HEK293 (cell line): ENCODE data around the gene HS6ST3.

Source experiments
- CTCF ChIA-PET: fragments of 350-600 bp; formaldehyde crosslinking; extraction: SDS; loops from one replicate; lab custom pipeline; 2021; ENCODE audit warnings: antibody characterized with exemption; lab: Yijun Ruan, JAX
- POLR2A ChIA-PET: fragments of 300-600 bp; formaldehyde crosslinking; extraction: SDS; loops from one replicate; lab custom pipeline; 2020; ENCODE audit warnings: antibody characterized with exemption, inconsistent platforms; lab: Yijun Ruan, JAX
- H3K27ac ChIP-seq: fragments of 200-500 bp; sonication (Bioruptor generic); 2 replicates; pipeline ENCODE4 v1.5.1; 2014; ENCODE audit warnings: low read depth, low read length, control low read depth, inconsistent platforms; ENCODE audit errors: extremely low read depth
- H3K36me3 ChIP-seq, 2 experiments: fragments of 200-500 bp in 1 of 2; sonication (Bioruptor generic) in 1 of 2; 1 replicate in 1 of 2; 2 replicates in 1 of 2; pipeline ENCODE4 v1.5.1; 2014 to 2017; ENCODE audit warnings: inconsistent platforms in 2 of 2, low read length in 2 of 2; ENCODE audit not compliant: control insufficient read depth in 2 of 2, insufficient read depth in 1 of 2
- H3K4me1 ChIP-seq: fragments of 200-500 bp; sonication (Bioruptor generic); 2 replicates; pipeline ENCODE4 v1.5.1; 2014; ENCODE audit warnings: mild to moderate bottlenecking, low read length, inconsistent platforms; ENCODE audit not compliant: control insufficient read depth, insufficient read depth
- H3K4me3 ChIP-seq: 2 replicates; pipeline ENCODE4 v1.5.1; 2011; ENCODE audit warnings: low read depth, mild to moderate bottlenecking, control low read depth, low read length, moderate library complexity
- H3K9me3 ChIP-seq: fragments of 200-500 bp; sonication (Bioruptor generic); 2 replicates; pipeline ENCODE4 v1.5.1; 2014; ENCODE audit warnings: low read depth, low read length, inconsistent platforms; ENCODE audit not compliant: control insufficient read depth, insufficient read depth
- HOXD13 ChIP-seq: sonication (generic); formaldehyde crosslinking; IDR thresholded peaks from 2 replicates; pipeline ENCODE4 v1.8.0; 2022; ENCODE audit warnings: missing genetic modification reagents, borderline replicate concordance
- ZBTB21 ChIP-seq: fragments of 450-650 bp; formaldehyde crosslinking; IDR thresholded peaks from 2 replicates; pipeline ENCODE4 v1.5.1; 2017; ENCODE audit warnings: missing biosample characterization, missing genetic modification characterization
- ZBTB48 ChIP-seq: fragments of 450-650 bp; formaldehyde crosslinking; IDR thresholded peaks from 2 replicates; pipeline ENCODE4 v1.5.1; 2016; ENCODE audit warnings: missing biosample characterization, missing genetic modification characterization
- ZNF114 ChIP-seq: fragments of 450-650 bp; formaldehyde crosslinking; IDR thresholded peaks from 2 replicates; pipeline ENCODE4 v1.5.0; 2017; ENCODE audit warnings: missing biosample characterization, missing genetic modification characterization
- ZNF169 ChIP-seq: fragments of 450-650 bp; formaldehyde crosslinking; IDR thresholded peaks from 2 replicates; pipeline ENCODE4 v1.5.1; 2016; ENCODE audit warnings: missing biosample characterization, missing genetic modification characterization
- ZNF214 ChIP-seq: fragments of 450-650 bp; formaldehyde crosslinking; IDR thresholded peaks from 2 replicates; pipeline ENCODE4 v1.5.1; 2017; ENCODE audit warnings: missing biosample characterization, mild to moderate bottlenecking, missing genetic modification characterization, borderline replicate concordance
- ZNF26 ChIP-seq: fragments of 450-650 bp; formaldehyde crosslinking; IDR thresholded peaks from 2 replicates; pipeline ENCODE4 v1.5.1; 2016; ENCODE audit warnings: missing biosample characterization, missing genetic modification characterization
- ZNF350 ChIP-seq: fragments of 450-650 bp; formaldehyde crosslinking; IDR thresholded peaks from 2 replicates; pipeline ENCODE4 v1.5.0; 2017; ENCODE audit warnings: missing biosample characterization, mild to moderate bottlenecking, missing genetic modification characterization
- ZNF354C ChIP-seq: fragments of 450-650 bp; formaldehyde crosslinking; IDR thresholded peaks from 2 replicates; pipeline ENCODE4 v1.5.1; 2016; ENCODE audit warnings: missing biosample characterization, missing genetic modification characterization, low read depth, borderline replicate concordance
- ZNF404 ChIP-seq: fragments of 450-650 bp; formaldehyde crosslinking; IDR thresholded peaks from 2 replicates; pipeline ENCODE4 v1.5.1; 2017; ENCODE audit warnings: missing biosample characterization, missing genetic modification characterization
- ZNF488 ChIP-seq: fragments of 450-650 bp; formaldehyde crosslinking; IDR thresholded peaks from 2 replicates; pipeline ENCODE4 v1.5.1; 2016; ENCODE audit warnings: missing biosample characterization, missing genetic modification characterization
- ZNF558 ChIP-seq: fragments of 450-650 bp; formaldehyde crosslinking; IDR thresholded peaks from 2 replicates; pipeline ENCODE4 v1.5.1; 2016; ENCODE audit warnings: missing biosample characterization, missing genetic modification characterization
- ZNF624 ChIP-seq: fragments of 450-650 bp; formaldehyde crosslinking; IDR thresholded peaks from 2 replicates; pipeline ENCODE4 v1.5.1; 2017; ENCODE audit warnings: missing biosample characterization, missing genetic modification characterization
- ZNF626 ChIP-seq: fragments of 450-650 bp; sonication (Bioruptor Pico); formaldehyde crosslinking; IDR thresholded peaks from 2 replicates; pipeline ENCODE4 v1.5.1; 2018; ENCODE audit warnings: missing biosample characterization, missing genetic modification characterization, inconsistent platforms
- ZXDB ChIP-seq: fragments of 450-650 bp; formaldehyde crosslinking; IDR thresholded peaks from 2 replicates; pipeline ENCODE4 v1.5.1; 2016; ENCODE audit warnings: missing biosample characterization, missing genetic modification characterization
- TF ChIP-seq, protein P1 (sequence below): fragments of 450-650 bp; formaldehyde crosslinking; IDR thresholded peaks from 2 replicates; pipeline ENCODE4 v1.5.1; 2016; ENCODE audit warnings: missing biosample characterization, missing genetic modification characterization
- TF ChIP-seq, protein P2 (sequence below): fragments of 450-650 bp; formaldehyde crosslinking; IDR thresholded peaks from 2 replicates; pipeline ENCODE4 v1.5.1; 2016; ENCODE audit warnings: missing biosample characterization, missing genetic modification characterization
- TF ChIP-seq, protein P3 (sequence below): fragments of 450-650 bp; formaldehyde crosslinking; IDR thresholded peaks from 2 replicates; pipeline ENCODE4 v1.5.1; 2016; ENCODE audit warnings: missing biosample characterization, missing genetic modification characterization
- TF ChIP-seq, protein P4 (sequence below): fragments of 450-650 bp; formaldehyde crosslinking; IDR thresholded peaks from 2 replicates; pipeline ENCODE4 v1.5.0; 2017; ENCODE audit warnings: missing biosample characterization, missing genetic modification characterization, borderline replicate concordance

The HS6ST3 gene

GRCh38 chr13:96687191-96687590 is 597.3 kb downstream of the HS6ST3 start (continued):
- TF ChIP-seq, protein P1, sequence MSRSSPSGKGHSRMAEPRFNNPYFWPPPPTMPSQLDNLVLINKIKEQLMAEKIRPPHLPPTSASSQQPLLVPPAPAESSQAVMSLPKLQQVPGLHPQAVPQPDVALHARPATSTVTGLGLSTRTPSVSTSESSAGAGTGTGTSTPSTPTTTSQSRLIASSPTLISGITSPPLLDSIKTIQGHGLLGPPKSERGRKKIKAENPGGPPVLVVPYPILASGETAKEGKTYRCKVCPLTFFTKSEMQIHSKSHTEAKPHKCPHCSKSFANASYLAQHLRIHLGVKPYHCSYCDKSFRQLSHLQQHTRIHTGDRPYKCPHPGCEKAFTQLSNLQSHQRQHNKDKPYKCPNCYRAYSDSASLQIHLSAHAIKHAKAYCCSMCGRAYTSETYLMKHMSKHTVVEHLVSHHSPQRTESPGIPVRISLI (tag by site-specific recombination) = no peak
- no peak for TF ChIP-seq ZNF488 (tag by site-specific recombination)
- TF ChIP-seq, all 188 proteins: peak for 0

GRCh38 chr13:96690998-96691397 is 601.1 kb downstream of the HS6ST3 start:
- ChIA-PET POLR2A (no interaction called here), CTCF (no interaction called here)

More at GRCh38 chr13:96690998-96691397, 601.1 kb downstream of the HS6ST3 start:
- H3K4me3 ChIP-seq = no peak overlapping the region
- TF ChIP-seq ZNF114 (no peak), ZNF626 (tag by site-specific recombination) (no peak), ZNF404 (tag by site-specific recombination) (no peak), ZNF350 (tag by site-specific recombination) (no peak), ZNF26 (no peak), ZNF354C (tag by site-specific recombination) (no peak), ZNF169 (no peak), ZNF558 (tag by site-specific recombination) (no peak), ZNF624 (tag by site-specific recombination) (no peak), ZXDB (no peak), ZBTB48 (tag by site-specific recombination) (no peak), ZNF214 (tag by site-specific recombination) (no peak), HOXD13 (CRISPR knock-in tag) (no peak), ZBTB21 (tag by site-specific recombination) (no peak)
- TF ChIP-seq, protein P2, sequence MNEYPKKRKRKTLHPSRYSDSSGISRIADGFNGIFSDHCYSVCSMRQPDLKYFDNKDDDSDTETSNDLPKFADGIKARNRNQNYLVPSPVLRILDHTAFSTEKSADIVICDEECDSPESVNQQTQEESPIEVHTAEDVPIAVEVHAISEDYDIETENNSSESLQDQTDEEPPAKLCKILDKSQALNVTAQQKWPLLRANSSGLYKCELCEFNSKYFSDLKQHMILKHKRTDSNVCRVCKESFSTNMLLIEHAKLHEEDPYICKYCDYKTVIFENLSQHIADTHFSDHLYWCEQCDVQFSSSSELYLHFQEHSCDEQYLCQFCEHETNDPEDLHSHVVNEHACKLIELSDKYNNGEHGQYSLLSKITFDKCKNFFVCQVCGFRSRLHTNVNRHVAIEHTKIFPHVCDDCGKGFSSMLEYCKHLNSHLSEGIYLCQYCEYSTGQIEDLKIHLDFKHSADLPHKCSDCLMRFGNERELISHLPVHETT (tag by site-specific recombination) = no peak
- TF ChIP-seq, protein P3, sequence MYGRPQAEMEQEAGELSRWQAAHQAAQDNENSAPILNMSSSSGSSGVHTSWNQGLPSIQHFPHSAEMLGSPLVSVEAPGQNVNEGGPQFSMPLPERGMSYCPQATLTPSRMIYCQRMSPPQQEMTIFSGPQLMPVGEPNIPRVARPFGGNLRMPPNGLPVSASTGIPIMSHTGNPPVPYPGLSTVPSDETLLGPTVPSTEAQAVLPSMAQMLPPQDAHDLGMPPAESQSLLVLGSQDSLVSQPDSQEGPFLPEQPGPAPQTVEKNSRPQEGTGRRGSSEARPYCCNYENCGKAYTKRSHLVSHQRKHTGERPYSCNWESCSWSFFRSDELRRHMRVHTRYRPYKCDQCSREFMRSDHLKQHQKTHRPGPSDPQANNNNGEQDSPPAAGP = no peak
- TF ChIP-seq, protein P4, sequence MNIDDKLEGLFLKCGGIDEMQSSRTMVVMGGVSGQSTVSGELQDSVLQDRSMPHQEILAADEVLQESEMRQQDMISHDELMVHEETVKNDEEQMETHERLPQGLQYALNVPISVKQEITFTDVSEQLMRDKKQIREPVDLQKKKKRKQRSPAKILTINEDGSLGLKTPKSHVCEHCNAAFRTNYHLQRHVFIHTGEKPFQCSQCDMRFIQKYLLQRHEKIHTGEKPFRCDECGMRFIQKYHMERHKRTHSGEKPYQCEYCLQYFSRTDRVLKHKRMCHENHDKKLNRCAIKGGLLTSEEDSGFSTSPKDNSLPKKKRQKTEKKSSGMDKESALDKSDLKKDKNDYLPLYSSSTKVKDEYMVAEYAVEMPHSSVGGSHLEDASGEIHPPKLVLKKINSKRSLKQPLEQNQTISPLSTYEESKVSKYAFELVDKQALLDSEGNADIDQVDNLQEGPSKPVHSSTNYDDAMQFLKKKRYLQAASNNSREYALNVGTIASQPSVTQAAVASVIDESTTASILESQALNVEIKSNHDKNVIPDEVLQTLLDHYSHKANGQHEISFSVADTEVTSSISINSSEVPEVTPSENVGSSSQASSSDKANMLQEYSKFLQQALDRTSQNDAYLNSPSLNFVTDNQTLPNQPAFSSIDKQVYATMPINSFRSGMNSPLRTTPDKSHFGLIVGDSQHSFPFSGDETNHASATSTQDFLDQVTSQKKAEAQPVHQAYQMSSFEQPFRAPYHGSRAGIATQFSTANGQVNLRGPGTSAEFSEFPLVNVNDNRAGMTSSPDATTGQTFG = no peak
- no peaks in the 10 kb centered on the region for H3K4me1 ChIP-seq
- no peak overlapping the region for H3K27ac ChIP-seq
- H3K9me3 ChIP-seq = no peaks in the 10 kb centered on the region
- H3K36me3 ChIP-seq = no peaks in the 10 kb centered on the region
